ENCODE results near the gene UMAD1.
"Not testable (repeated sequence)": the region's sequence is repeated elsewhere in the genome, so short reads cannot be mapped to it uniquely, and the experiment has no call there.

The UMAD1 gene

GRCh38 chr7:7769710-7770627, 129.4 kb downstream of the UMAD1 start:
- DNase-seq: no peak

DNA sequence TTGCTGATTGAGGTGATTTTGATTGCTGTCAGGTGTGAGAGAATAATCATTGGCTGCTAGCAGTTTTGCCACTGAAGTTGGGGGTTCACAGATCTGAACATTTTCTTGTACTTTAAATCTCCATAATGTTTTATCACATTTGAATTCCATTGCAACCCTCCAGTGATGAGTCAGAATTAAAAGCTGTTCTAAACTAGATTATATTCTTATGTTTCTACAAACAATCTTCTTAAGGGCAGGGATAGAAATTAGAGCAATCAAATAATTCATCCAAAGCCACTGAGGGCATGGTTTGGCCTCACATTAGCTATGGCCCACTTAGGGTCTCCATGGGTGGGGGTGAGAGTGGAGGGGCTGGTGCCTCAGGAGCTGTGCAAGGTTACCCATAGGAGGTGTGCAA, 130.9 kb downstream of the UMAD1 start:
- DNase-seq: no peak

DNA sequence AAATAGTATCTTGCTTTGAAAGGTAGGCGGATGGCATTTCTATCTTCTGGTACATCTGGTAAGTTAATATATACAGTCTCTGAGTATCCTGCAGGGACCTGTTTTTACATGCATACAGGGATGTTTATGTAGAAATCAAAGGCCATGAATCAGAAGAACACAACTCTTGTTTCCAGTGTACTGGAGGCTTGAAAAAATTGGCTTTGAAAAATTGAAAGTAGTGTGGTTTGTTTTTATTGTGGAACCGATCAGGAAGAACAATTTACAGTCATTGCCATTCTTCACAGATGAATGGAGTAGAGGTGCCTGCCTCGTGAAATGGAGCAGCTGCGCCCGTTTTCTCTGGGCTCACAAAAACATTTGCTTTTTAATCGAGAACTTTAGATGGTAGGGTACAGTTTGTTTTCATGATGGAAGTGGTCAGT, 131.9 kb downstream of the UMAD1 start:
- DNase-seq: no peak

DNA sequence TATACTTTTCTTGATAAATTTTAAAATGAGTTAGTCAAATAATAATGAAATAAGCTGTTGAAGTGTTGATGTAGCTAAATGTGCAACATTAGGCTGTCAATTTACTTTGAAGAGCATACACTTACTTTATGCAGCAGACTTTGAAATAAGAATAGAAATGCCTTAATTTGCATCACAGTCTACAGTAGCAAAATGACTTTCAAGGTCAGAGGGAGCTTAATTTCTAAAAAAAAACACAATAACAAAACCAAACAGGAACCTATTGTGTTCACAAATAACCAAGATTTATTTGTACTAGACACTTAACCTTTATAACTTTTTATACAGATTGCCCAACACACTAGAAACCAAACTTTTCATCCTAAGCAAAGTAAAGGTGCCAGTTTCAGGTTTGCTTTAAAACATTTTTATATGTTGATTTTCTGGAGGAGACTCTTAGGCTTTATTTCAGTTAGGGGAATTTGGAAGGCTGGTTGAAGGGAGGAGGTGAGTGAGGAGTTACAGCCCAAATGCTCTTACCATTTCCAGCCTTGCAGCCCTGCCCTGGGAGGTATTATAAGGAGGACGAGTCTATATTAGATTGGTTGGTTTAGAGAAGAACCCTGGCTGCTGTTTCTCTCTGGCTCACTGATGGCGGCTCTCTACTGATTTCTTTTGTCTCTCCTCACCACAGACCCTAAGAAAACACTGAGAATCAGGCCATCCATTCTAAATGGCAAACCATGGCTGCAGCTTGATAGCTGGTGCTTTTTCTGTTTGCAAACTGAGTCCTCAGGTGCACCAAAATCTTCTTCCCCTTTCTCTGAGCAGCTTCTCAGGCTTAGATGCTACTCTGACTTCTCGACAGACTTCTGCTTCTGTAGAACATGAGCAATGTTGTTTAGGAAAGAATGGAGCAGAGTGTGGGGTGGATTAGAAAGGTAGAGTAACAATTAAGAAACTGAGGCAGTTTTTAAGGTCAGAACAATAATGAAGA, 133.1 kb downstream of the UMAD1 start:
- no peak for DNase-seq

DNA sequence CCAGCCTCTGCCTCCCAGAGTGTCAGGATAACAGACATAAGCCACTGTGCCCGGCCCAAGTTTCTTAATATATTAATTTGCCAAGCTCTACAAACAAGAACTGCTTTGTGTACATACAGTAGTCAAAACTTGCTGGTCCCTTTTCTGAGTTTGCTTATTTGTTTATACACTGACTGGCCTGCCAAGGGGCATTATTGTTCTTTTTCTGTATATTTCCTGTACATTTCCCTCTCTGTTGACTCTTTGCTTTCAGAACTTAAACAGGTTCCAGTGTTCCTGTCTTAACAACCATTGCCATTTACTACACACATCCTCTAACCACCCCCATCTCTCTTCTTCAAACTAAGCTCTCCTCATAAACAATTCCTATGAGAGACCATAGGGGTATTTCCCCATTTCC, 139.3 kb downstream of the UMAD1 start:
- DNase-seq: no peak

DNA sequence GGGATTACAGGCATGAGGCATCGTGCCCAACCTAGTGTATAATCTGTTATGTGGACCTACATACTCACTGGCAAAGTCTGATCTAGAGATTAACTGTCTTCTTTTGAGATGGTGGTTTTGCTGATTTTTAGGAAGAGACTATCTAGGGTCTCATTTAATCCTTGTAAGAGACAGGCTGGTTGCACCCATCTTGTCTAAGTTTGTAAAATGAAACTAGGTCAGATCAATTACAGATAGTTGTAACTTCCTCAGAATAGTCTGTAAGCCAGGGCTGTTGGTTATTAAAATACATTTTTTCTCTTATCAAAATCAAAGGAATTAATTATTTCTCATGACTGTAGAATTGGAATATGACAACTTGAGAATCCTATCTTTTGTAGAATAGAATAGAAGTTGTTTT, 142.4 kb downstream of the UMAD1 start:
- DNase-seq: no peak

- DNase-seq: no peak
Measured at GRCh38 chr7:7785344-7785973, 144.9 kb downstream of the UMAD1 start.

- no peak for DNase-seq
Measured at GRCh38 chr7:7786595-7786994, 146.0 kb downstream of the UMAD1 start.

- no peak for DNase-seq
Measured at GRCh38 chr7:7789551-7789988, 149.0 kb downstream of the UMAD1 start.

DNA sequence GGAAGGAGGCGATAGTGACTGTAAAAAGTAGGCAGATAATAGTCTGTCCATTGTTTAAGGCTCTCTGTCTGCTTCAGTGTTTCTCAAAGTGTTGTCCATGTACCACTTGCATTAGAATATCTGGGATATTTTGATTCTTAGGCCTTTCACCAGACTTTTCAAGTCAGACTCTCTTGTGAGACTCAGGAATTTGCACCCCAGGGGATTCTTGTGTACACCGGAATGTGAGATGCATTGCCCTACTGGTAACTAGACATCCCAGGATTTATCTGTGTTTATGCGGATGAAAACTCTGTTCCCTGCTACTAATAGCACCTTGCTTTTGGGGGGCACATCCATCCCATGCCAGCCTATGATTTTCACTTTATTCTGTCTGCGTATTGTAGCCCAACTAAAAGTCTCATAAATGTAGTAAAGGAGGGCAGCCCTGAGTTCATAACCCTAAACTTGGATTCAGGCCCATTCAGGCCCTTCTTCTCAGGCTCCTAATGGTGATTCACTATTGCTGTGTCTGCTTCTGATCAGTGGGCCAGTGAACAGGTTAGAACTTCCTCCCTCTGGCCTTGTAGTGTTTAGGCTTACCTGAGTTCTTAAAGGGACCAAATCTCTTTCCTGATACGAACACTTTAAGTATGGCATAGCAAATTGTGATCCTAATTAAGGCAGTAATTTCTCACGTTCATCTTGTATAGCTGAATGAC, 149.6 kb downstream of the UMAD1 start:
- DNase-seq: no peak

DNA sequence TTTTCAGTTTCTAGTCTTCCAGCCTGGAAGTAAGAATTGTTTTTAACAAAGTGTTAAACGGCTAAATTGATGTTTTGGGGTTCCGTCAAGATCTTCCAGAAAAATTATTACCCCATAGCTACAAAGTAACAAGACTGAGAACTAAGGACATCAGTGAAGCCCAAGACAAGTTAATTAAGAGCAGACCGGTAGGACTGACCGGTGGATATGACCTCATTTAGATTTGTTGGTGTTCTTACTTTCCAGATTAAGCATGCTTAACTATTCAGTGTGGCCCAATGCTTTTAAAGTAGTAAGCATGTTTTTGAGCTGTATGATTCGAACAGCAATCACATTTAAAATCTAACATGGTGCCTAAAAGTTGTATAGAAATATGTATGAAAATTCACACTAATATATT, 151.0 kb downstream of the UMAD1 start:
- DNase-seq: no peak

DNA sequence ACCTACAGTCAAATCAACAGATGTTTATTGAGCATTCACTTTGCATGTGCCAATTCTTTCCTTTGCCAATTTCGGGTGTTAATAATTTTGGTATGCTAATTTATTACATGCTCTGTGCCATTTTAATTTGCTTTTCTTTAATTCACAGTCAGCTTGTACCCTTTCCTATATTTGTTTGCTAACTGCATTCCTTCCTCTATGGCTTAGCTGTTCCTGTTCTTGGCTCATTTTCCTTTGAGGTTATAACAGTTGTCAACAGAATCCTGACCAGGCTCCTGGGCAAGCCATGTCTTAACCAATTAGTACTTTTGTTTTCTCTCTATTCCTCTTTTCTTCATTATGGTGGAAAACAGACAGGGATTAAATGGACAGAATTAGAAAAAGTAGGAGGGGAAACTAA, 151.5 kb downstream of the UMAD1 start:
- DNase-seq: no peak

DNA sequence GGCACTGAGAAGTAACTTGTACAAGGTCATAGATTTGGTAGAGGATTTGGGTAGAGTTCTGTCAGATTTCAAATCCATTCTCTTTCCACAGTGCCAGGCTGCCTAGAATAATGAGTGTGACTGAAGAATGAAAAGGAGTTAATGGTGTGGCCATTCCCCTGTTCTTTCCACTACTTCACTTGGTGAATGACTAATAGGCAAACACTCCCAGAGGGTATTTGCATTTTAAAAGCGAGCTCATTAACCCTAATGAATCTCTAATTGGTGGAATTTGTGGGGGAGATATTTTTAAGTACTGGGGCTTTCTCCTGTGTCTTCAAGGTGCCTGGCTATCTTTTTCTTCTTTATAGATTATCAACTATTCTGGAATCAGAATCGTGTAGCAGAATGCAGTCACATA, 152.7 kb downstream of the UMAD1 start:
- no peak for DNase-seq

- DNase-seq: no peak
Measured at GRCh38 chr7:7793921-7794320, 153.4 kb downstream of the UMAD1 start.

GRCh38 chr7:7795203-7795602, 154.7 kb downstream of the UMAD1 start:
- no peak for DNase-seq

GRCh38 chr7:7795630-7796121, 155.1 kb downstream of the UMAD1 start:
- DNase-seq: no peak

DNA sequence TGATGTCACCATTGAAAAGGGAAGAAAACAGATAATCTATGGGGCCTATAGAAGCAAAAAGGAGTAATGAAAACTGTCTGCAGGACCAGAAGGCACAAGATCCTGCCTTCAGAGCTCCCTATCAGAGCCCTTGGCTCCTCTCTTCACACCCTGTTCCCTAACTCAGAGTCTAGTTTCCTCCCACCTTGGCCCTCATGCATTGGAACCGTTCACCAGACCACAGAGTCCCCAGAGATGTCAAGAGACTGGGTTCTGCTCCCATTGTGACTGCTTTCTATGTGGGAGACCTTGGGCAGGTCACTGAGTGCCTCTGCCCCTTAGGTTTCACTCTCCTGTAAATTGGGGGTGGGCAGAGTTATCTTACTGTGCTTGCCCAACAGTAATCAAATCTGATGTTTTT, 158.0 kb downstream of the UMAD1 start:
- no peak for DNase-seq

DNA sequence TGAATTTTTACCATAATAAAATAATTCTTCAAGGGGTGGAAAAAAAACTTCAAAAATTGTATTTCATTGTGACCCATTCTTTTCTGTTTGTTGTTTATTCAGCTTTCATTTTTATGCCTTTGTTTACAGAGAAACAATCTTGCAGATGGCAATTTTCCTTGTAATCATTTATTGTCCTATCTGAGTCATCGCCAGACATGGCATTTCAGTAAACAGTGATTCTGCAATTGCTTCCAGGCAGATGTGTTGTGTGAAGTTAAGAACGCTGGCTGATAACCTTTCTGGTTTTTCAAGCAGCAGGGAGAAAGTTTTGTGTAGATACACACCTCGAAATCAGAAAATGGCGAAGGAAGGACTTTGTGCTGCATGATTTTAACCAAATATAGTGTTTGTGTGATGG, 158.6 kb downstream of the UMAD1 start:
- DNase-seq: no peak

DNA sequence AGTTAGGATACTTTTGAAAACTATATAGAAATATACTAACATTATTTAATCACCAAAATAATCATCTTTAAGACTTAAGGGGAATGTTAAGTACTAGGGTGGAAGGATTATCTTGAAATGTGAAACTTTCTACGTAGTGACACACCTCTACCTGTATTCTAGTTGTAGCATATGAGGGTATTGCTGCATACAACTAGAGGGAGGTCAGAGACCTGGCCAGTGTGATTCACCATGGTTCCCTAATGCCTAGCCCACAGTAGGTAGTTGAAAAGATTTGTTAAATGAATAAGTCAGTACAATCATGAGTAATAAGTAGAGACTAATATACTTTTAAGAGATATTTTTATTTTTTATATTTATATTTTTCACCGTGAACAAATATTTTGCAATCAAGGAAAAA, 162.0 kb downstream of the UMAD1 start:
- DNase-seq: no peak

DNA sequence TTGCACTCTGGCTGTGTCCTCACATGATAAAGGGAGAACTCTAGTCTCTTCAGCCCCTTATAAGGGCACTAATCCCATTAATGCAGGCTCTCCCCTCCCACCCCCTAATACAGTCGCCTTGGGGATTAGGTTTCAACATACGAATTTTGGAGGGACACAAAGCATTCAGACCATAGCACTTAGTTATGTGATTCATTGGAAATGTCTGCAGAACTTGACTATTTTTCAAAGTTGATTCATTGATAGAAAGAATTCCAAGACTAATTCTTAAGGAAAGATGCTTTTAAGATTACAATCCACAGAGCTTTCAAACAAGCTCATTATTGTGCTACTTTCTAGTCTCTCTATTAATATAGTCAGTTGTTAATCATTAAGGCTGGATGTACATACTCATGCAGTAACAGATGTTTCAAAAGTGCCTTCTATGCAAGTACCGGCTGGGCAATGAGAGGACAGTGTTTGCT, 163.2 kb downstream of the UMAD1 start:
- DNase-seq: no peak

DNA sequence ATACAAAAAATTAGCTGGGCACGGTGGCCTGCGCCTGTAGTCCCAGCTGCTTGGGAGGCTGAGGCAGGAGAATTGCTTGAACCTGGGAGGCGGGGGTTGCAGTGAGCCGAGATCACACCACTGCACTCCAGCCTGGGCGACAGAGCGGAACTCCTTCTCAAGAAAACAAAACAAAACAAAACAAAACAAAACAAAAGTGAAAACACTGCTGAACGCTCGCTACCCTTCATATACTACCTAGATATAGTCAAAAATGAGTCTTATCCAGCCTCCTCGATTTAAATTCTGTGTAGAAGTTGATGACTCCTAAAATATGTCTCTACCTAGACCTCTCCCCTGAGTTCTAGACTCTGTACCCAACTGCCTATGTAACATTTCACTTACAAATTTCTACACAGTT, 164.3 kb downstream of the UMAD1 start:
- DNase-seq: not testable (repeated sequence)

- no peak for DNase-seq
Measured at GRCh38 chr7:7805511-7806153, 165.1 kb downstream of the UMAD1 start.

All from T-helper 9 cell (primary cell).